ENCODE data around the gene PRDM16. TPM values are rescaled to one million over a fixed set of nuclear protein-coding genes. Genes with fewer than 3 reads are reported as not detected.

The PRDM16 gene
- total and polyA plus RNA-seq, 2 experiments from 2014 or later: 41.8 to 55.8 TPM

DNA sequence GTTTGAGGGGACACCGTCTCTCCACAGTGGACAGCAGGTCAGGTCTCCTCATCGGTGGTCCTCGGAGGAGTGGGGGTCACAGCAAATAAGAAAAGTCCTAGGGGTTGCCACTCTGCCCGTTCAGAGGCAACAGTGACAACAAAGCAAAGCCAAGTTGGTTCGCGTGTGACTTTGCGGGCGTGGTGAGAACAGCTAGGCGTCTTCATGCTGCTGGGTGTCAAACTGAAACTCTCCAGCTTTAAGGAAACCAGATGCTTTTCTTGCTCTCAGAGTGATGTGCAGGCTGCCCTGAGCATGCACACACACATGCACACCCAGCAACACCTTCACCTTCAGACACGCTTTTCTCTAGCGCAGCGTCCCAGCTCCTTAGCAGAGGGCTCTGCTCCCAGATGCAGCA is 315.4 kb downstream of the PRDM16 start:
- no peaks in the 10 kb centered on the region for H3K27me3 ChIP-seq
- no peak for DNase-seq (ENCODE audit: low read depth in 1 of 2, low spot score in 1 of 2)
- H3K4me1 ChIP-seq (ENCODE audit: low read depth): peaks cover 3% of the 10 kb centered on the region
- no peak overlapping the region for H3K4me3 ChIP-seq
- TF ChIP-seq, protein P1, sequence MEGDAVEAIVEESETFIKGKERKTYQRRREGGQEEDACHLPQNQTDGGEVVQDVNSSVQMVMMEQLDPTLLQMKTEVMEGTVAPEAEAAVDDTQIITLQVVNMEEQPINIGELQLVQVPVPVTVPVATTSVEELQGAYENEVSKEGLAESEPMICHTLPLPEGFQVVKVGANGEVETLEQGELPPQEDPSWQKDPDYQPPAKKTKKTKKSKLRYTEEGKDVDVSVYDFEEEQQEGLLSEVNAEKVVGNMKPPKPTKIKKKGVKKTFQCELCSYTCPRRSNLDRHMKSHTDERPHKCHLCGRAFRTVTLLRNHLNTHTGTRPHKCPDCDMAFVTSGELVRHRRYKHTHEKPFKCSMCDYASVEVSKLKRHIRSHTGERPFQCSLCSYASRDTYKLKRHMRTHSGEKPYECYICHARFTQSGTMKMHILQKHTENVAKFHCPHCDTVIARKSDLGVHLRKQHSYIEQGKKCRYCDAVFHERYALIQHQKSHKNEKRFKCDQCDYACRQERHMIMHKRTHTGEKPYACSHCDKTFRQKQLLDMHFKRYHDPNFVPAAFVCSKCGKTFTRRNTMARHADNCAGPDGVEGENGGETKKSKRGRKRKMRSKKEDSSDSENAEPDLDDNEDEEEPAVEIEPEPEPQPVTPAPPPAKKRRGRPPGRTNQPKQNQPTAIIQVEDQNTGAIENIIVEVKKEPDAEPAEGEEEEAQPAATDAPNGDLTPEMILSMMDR (IDR thresholded peaks at IDR 0.05; ENCODE audit: low read depth, low read length): no peak
- H3K27ac ChIP-seq: no peak overlapping the region
- peaks cover 8% of the 10 kb centered on the region for H3K36me3 ChIP-seq
- no peaks in the 10 kb centered on the region for H3K9me3 ChIP-seq (ENCODE audit: low read depth)

DNA sequence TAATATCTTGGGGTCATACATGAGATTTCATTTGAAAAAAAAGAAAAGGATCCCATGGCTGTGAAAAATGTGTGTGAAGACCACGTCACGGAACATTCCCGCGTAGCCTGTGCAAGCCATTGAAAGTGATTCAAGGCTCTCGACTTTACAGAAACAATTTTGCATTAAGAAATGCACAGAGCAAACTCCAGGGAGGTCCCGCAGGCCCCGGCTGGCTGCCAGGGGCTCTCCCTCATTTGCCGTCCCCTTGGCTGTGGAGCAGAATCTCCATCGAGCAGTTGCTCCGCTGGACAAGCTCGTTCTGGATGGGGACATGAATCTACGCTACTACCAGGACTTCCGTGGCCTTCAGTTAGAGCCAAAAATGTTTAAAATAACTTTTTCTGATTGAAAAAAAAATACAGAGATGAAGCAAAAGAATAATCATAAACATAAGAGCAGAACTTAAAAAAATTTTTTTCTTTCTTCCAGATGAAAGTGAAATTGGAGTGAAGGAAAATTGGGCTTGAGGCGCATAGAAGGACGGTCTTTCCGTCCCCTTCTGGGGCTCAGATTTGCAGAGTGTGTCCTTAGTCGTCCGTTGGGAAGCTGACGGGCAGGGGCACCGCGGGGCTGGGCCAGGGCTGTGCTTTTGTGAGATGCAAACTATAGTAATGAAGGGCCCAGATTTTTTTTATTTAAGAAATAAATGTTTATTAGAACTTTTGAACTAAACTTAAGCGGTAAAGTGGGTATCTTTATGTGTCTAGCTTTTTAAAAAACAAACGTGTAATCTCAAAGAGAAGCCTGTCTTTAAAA is 317.4 kb downstream of the PRDM16 start:
- Histone ChIP-seq H3K36me3 (peaks cover 8% of the 10 kb centered on the region), H3K4me1 (ENCODE audit: low read depth) (peaks cover 15% of the 10 kb centered on the region), H3K27ac (no peak overlapping the region), H3K9me3 (ENCODE audit: low read depth) (no peaks in the 10 kb centered on the region), H3K4me3 (no peak overlapping the region), H3K27me3 (peaks cover 3% of the 10 kb centered on the region)
- TF ChIP-seq, protein P1 (IDR thresholded peaks at IDR 0.05; ENCODE audit: low read depth, low read length): no peak
- DNase-seq (ENCODE audit: low read depth in 1 of 2, low spot score in 1 of 2): no peak

DNA sequence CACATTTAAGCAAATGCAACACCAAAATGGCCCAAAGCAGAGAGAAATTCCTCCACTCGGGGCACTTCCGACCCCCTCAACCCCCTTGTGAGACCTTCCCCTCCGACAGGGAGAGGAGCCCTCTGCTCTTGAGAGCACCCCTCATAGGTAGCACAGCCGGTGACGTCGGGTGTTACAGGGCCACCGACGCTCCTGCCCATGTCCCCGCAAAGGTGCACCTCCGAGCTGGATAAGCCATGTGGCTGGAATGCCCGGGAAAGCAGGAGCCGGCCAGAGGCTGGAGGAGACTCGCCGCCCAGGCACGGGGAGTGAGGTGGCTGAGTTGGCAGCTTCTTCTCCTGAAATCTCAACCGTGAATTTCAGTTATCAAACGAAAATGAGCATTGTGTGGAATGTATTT is 318.4 kb downstream of the PRDM16 start:
- no peak for DNase-seq (ENCODE audit: low read depth in 1 of 2, low spot score in 1 of 2)
- H3K27me3 ChIP-seq: peaks cover 6% of the 10 kb centered on the region
- H3K27ac ChIP-seq: no peak overlapping the region
- no peaks in the 10 kb centered on the region for H3K9me3 ChIP-seq (ENCODE audit: low read depth)
- peaks cover 8% of the 10 kb centered on the region for H3K36me3 ChIP-seq
- TF ChIP-seq, protein P1 (IDR thresholded peaks at IDR 0.05; ENCODE audit: low read depth, low read length): no peak
- H3K4me3 ChIP-seq: no peak overlapping the region
- H3K4me1 ChIP-seq (ENCODE audit: low read depth): peaks cover 25% of the 10 kb centered on the region

DNA sequence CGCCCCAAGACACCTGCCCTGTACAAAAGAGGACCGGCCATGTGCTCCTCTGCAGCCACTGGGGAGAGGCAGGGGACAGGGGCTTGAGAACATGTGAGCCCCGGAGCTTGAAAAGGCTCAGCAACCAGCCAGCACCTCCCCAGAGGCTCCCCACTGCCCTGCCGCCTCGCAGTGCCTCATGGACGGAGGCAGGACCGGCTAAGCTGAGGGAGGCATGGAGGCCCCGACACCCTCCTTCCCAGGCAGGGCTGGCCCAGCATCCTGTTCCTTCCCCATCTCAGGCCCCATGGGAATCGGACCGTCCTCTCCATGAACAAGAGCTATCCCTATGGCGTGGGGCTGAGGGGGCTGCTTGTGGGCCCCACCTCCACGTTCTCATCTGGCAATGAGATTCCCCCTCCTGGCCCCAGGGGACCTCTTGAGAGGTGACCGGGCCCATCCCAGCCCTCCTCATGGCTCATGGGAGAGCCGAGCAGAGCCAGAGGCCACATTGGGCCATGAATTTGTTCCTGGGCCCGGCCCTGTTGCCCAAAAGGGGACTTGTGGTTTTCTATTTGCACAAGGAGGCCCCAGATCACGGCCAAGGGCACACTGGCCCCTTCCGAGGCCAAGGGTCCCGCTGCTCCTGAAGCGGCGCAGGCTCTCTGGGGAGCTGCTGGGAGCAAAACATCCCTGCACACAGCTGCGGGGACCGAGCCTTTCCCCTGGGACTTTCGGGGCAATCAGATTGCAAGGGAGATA is 320.3 kb downstream of the PRDM16 start:
- Histone ChIP-seq H3K36me3 (peaks cover 8% of the 10 kb centered on the region), H3K9me3 (ENCODE audit: low read depth) (no peaks in the 10 kb centered on the region), H3K4me1 (ENCODE audit: low read depth) (peaks cover 42% of the 10 kb centered on the region), H3K27me3 (peaks cover 6% of the 10 kb centered on the region), H3K4me3 (no peak overlapping the region), H3K27ac (no peak overlapping the region)
- TF ChIP-seq, protein P1 (IDR thresholded peaks at IDR 0.05; ENCODE audit: low read depth, low read length): no peak
- no peak for DNase-seq (ENCODE audit: low read depth in 1 of 2, low spot score in 1 of 2)

DNA sequence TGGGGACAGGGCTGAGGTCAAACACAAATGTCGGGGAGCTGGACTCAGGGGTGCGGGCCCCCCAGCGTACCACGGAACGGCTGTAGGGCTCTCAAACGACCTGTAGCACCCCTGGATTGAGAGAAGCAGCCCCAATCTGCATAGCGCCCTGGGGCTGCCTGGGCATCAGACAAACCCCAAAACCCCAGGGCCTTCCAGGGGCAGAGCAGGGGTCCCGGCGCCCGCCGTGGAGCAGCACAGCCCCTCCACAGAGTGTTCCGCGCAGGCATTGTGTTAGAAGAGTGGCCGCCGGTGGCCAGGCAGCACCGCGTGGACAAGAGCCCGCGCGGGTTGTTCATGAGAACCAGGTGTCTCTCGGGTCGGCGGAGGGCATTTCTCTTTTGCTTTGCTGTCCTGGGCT is 321.3 kb downstream of the PRDM16 start:
- no peak for DNase-seq (ENCODE audit: low read depth in 1 of 2, low spot score in 1 of 2)
- no peaks in the 10 kb centered on the region for H3K9me3 ChIP-seq (ENCODE audit: low read depth)
- no peak overlapping the region for H3K4me3 ChIP-seq
- H3K4me1 ChIP-seq (ENCODE audit: low read depth): peaks cover 45% of the 10 kb centered on the region
- peaks cover 6% of the 10 kb centered on the region for H3K27me3 ChIP-seq
- H3K27ac ChIP-seq: no peak overlapping the region
- peaks cover 8% of the 10 kb centered on the region for H3K36me3 ChIP-seq
- TF ChIP-seq, protein P1 (IDR thresholded peaks at IDR 0.05; ENCODE audit: low read depth, low read length): no peak

Measured in cardiac muscle cell (in vitro differentiated cells and primary cell).